Loucy (cell line): Measurements from ENCODE around the gene ACE2.

Experiments
- CTCF ChIP-seq: fragments of 200-600 bp; sonication (generic); conservative IDR thresholded peaks from 2 replicates; pipeline ENCODE4 v1.5.1; 2014; ENCODE audit warnings: mild to moderate bottlenecking, antibody characterized with exemption, low read length
- EZH2phosphoT487 ChIP-seq: fragments of 200-600 bp; IDR thresholded peaks from 2 replicates; pipeline ENCODE4 v1.6.1; 2018; ENCODE audit warnings: antibody characterized with exemption, mild to moderate bottlenecking, moderate library complexity, borderline replicate concordance

GRCh38 chrX:15600049-15600448 is 711 bp downstream of the ACE2 start:
- TF ChIP-seq CTCF (no peak), EZH2phosphoT487 (no peak)
